HepG2 (cell line): ENCODE results near the gene ZNF585A. TPM values are rescaled to one million over a fixed set of nuclear protein-coding genes. Genes with fewer than 3 reads are reported as not detected.

Source experiments
- AGO2 ChIP-seq: fragments of 200-400 bp; formaldehyde crosslinking; optimal IDR thresholded peaks from 2 replicates; pipeline ENCODE3; 2017; ENCODE audit warnings: mild to moderate bottlenecking, low read depth, low read length, moderate library complexity
- EED ChIP-seq: sonication (generic); formaldehyde crosslinking; IDR thresholded peaks from 2 replicates; pipeline ENCODE4 v1.5.0; 2020; ENCODE audit warnings: mild to moderate bottlenecking, missing genetic modification reagents
- HBP1 ChIP-seq: IDR thresholded peaks from 2 replicates; pipeline ENCODE4 v1.6.1; 2016; ENCODE audit warnings: low read depth, control low read depth
- KDM4B ChIP-seq: sonication (generic); formaldehyde crosslinking; IDR thresholded peaks from 2 replicates; pipeline ENCODE4 v1.4.0; 2020; ENCODE audit warnings: missing genetic modification reagents
- MIXL1 ChIP-seq: IDR thresholded peaks from 2 replicates; pipeline ENCODE4 v1.6.1; 2016
- NFRKB ChIP-seq: fragments of 450-650 bp; IDR thresholded peaks from 2 replicates; pipeline ENCODE4 v1.6.1; 2017
- POLR2AphosphoS5 ChIP-seq: IDR thresholded peaks from 2 replicates; pipeline ENCODE4 v1.6.1; 2012; ENCODE audit warnings: low read depth, low read length
- SAFB2 ChIP-seq: sonication (generic); formaldehyde crosslinking; IDR thresholded peaks from 2 replicates; pipeline ENCODE4 v1.5.1; 2020; ENCODE audit warnings: missing genetic modification reagents, low read depth, mild to moderate bottlenecking, borderline replicate concordance
- TBX2 ChIP-seq: sonication (generic); formaldehyde crosslinking; IDR thresholded peaks from 2 replicates; pipeline ENCODE4 v1.5.0; 2020; ENCODE audit warnings: missing genetic modification reagents, mild to moderate bottlenecking, borderline replicate concordance
- TFDP1 ChIP-seq: IDR thresholded peaks from 2 replicates; pipeline ENCODE4 v1.6.1; 2016; ENCODE audit warnings: missing compliant biosample characterization, missing genetic modification reagents, borderline replicate concordance
- TMF1 ChIP-seq: sonication (generic); formaldehyde crosslinking; IDR thresholded peaks from 2 replicates; pipeline ENCODE4 v1.8.1; 2022; ENCODE audit warnings: low read depth, missing genetic modification reagents
- TRIM24 ChIP-seq: sonication (generic); formaldehyde crosslinking; IDR thresholded peaks from 2 replicates; pipeline ENCODE4 v1.8.0; 2022; ENCODE audit warnings: mild to moderate bottlenecking, missing genetic modification reagents
- ZHX2 ChIP-seq, 2 experiments: sonication (generic) in 1 of 2; formaldehyde crosslinking in 1 of 2; IDR thresholded peaks; 2 replicates each; pipeline versions ENCODE4 v1.6.1 to v1.9.0; 2014 to 2022; ENCODE audit warnings: antibody characterized with exemption in 1 of 2, borderline replicate concordance in 1 of 2, inconsistent platforms in 1 of 2, low read depth in 1 of 2, missing genetic modification reagents in 1 of 2
- ZNF234 ChIP-seq: sonication (generic); formaldehyde crosslinking; conservative IDR thresholded peaks from 2 replicates; pipeline ENCODE4 v1.5.1; 2020; ENCODE audit warnings: mild to moderate bottlenecking, missing genetic modification reagents
- ZNF460 ChIP-seq: sonication (generic); formaldehyde crosslinking; IDR thresholded peaks from 2 replicates; pipeline ENCODE4 v1.5.1; 2020; ENCODE audit warnings: missing genetic modification reagents, mild to moderate bottlenecking, borderline replicate concordance
- ZNF567 ChIP-seq: sonication (generic); formaldehyde crosslinking; IDR thresholded peaks from 2 replicates; pipeline ENCODE4 v1.8.1; 2023; ENCODE audit warnings: mild to moderate bottlenecking, missing genetic modification reagents, borderline replicate concordance
- ZNF772 ChIP-seq: sonication (generic); formaldehyde crosslinking; IDR thresholded peaks from 2 replicates; pipeline ENCODE4 v1.5.0; 2020; ENCODE audit warnings: mild to moderate bottlenecking, missing genetic modification reagents
- ZNF775 ChIP-seq: sonication (generic); formaldehyde crosslinking; IDR thresholded peaks from 2 replicates; pipeline ENCODE4 v1.4.0; 2020; ENCODE audit warnings: missing genetic modification reagents, mild to moderate bottlenecking, moderate library complexity, borderline replicate concordance
- polyA plus RNA-seq, 8 experiments: library from polyadenylated mRNA; depleted of rRNA in 3 of 8; stranded (reverse) in 7 of 8; unstranded in 1 of 8; fragments of >200 nt; fragmentation: Illumina TruSeq in 4 of 8; extraction: Trizol in 4 of 8; gene quantifications; 2 replicates each; pipeline versions ENCODE4 v1.2.1 to v1.2.3, GENCODE V29; 2011 to 2016; ENCODE audit warnings: low read depth in 4 of 8, missing spikeins in 1 of 8, mixed read lengths in 1 of 8; ENCODE audit not compliant: insufficient read depth in 1 of 8
- total RNA-seq, 5 experiments: library from RNA; depleted of rRNA; stranded (reverse); fragments of >200 nt; fragmentation: Illumina TruSeq; extraction: Trizol; gene quantifications; 2 replicates each; pipeline ENCODE4 v1.2.3, GENCODE V29; 2016; ENCODE audit warnings: low read depth in 1 of 5

ZNF585A gene
- total and polyA plus RNA-seq, 2 of the 13 experiments (the other 11 are each of a cell fraction or from before 2014, with no cell fraction given), result 7.1 to 8.5 TPM

GRCh38 chr19:37217775-37218591 is 45.5 kb upstream of the ZNF585A start, which contains the start of gene ZNF383 (continued):
- TF ChIP-seq TRIM24 (CRISPR knock-in tag), result no peak
- 0 out of 2 replicates have a peak, but pooled peaks have one; percentile 34 for TF ChIP-seq ZNF234
- TF ChIP-seq TFDP1 (CRISPR knock-in tag), result no peak; the same call in 1 of the 2 replicates
- peak; percentile 25 for TF ChIP-seq AGO2
- TF ChIP-seq TMF1 (CRISPR knock-in tag), result no peak
- peak; percentile 76; the same call in 1 of the 2 replicates for TF ChIP-seq SAFB2 (CRISPR knock-in tag)
- TF ChIP-seq MIXL1 (CRISPR knock-in tag), result peak; percentile 66
- peak; percentile 53; the same call in 1 of the 2 replicates for TF ChIP-seq TBX2 (CRISPR knock-in tag)
- peak; percentile 76; the same call in 1 of the 2 replicates for TF ChIP-seq ZNF567
- TF ChIP-seq ZNF460 (CRISPR knock-in tag), result no peak; the same call in 1 of the 2 replicates
- no peak for TF ChIP-seq NFRKB
- TF ChIP-seq HBP1, result peak; percentile 82; the same call in 1 of the 2 replicates
- TF ChIP-seq POLR2AphosphoS5, result peak; percentile 79
- TF ChIP-seq ZNF772 (CRISPR knock-in tag), result 0 out of 2 replicates have a peak, but pooled peaks have one; percentile 44
- peak; percentile 54; the same call in 1 of the 2 replicates for TF ChIP-seq ZHX2 (IDR thresholded peaks at IDR 0.05; ENCODE audit: low read depth)
- no peak for TF ChIP-seq ZHX2 (CRISPR knock-in tag; IDR thresholded peaks at IDR 0.05; ENCODE audit: borderline replicate concordance)
- no peak for TF ChIP-seq ZNF775 (CRISPR knock-in tag)
- no peak; the same call in 1 of the 2 replicates for TF ChIP-seq EED
- no peak for TF ChIP-seq KDM4B
